C4-2B (cell line): ENCODE measurements around the gene TMEM38A.

Experiments used
- CTCF ChIP-seq: fragments of 450-650 bp; conservative IDR thresholded peaks from 2 replicates; pipeline ENCODE4 v1.5.1; 2017; ENCODE audit warnings: mild to moderate bottlenecking
- ZFX ChIP-seq: fragments of 450-650 bp; IDR thresholded peaks from 2 replicates; pipeline ENCODE4 v1.6.1; 2017

GRCh38 chr19:16615808-16616207 lies 45.1 kb upstream of the TMEM38A start:
- TF ChIP-seq CTCF: no peak
- TF ChIP-seq ZFX: no peak
